Activated CD8-positive, alpha-beta memory T cell treated with anti-CD3 and anti-CD28 coated beads for 24 hours (primary cell): Measurements from ENCODE around the gene AKT1.
"Not testable (repeated sequence)": the region's sequence is repeated elsewhere in the genome, so short reads cannot be mapped to it uniquely, and the experiment has no call there.

Experiments used
- DNase-seq: peaks from one replicate; pipeline ENCODE4 v3.0.0-alpha.2; 2020

AKT1 gene

DNA sequence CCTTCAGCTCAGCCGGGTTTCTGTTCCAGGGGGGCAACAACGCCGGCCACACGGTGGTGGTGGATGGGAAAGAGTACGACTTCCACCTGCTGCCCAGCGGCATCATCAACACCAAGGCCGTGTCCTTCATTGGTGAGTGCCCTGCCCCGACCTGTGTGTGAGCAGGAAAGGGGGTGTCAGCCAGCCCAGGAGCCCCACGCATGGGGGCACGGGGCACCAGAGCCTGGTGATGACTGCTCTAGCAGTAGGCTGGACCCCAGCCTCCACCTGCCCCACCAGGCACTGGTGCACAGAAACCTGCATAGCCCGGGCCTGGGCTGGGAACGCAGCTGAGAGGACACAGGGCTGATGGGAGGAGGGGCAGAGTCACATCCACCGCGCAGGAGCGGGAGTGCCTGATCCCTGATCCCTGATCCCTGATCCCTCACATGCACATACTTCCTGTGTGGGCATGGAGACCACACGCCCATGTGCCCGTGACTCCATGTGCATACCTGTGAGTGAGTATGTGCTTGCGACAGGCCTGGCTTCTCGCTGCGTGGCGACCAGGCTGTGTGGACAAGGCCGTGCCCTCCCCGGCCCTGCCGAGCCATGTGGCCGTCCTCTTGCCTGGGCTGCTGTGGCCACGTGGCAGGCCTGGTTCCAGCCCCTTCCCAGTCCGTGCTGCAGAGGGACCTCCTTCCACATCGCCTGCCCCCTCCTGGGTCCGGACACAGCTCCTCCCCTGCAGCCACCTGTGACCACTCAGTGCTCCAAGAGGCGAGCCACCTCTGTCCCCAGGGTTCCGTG lies 60.4 kb downstream of the AKT1 start:
- no peak for DNase-seq

DNA sequence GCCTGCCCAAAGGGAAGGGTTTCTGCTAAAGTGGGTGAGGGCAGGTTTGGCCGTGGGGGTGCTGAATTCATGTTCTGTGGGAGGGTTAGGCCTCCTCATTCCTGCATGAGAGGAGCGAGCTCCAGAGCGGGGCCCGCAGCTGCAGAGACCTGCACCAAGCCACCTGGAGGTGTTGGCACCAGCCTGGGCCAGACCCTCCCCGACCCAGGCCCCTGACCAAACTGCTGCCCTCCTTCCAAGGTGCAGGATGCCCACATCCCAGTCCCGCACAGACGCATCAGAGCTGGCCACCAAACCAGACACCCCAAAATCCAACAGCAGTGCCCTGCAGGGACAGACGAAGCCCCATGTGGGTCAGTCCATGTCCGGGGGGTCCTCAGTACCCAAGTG lies 61.0 kb downstream of the AKT1 start:
- DNase-seq, result no peak

DNA sequence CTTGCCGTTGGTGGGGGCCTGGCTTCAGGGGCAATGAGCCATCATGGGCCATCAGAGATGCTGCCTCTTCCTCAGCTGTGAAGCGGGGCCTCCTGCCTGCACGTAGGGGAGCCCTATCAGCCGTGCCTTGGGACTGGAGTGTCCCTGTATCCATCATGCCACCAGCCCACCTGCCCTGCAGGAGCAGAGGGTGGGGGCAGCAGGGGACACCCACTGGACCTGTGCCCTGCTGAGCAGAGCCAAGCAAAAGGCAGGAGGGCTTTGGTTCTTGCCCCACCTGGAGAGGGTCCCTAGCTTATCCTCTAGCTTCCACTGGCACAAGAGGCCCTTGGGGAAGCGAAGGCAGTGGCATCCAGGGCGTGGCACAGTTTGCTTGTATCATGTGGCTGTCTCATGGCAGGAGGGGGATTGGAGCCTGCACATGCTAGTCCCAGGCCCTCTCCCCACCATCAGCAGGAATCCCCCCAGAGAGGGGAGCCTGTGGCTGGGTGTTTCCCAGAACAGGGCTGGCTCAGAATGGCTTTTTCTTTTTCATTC lies 61.4 kb downstream of the AKT1 start:
- no peak for DNase-seq

DNA sequence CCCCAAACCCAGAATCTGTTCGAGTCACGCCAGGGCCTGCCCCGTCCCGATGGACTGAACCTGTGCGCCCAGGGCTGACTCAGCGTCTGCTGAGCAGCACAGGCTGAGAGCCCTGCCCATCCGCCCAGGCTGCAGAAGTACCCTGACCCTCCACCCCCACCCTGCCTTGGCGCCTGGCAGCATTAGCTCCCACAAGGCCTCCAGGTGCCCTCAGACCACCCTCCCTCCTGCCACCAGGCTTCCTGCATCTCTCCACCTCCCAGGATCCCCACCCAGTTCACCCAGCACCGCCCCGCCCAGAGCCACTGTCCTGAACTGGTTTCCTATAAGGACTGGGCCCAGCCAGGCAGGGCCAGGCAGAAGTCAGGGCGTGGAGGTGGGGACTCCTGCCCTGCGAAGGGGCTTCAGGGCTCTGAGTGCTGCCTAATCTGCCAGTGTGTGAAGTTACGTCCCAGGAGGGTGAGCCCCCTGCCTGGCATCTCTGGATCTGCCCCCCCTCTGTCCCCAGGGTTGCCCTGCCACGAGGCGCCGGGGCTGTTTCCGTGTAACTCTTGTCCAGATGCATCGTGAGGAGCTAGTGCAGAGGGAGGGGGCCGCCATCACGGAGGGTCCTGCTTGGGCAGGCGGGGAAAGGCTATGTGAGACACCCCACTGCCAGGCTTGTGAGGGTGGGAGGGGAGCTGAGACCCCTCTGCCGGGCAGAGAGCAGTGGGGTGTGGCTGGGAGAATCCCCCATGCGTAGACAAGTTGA lies 62.4 kb downstream of the AKT1 start:
- no peak for DNase-seq

DNA sequence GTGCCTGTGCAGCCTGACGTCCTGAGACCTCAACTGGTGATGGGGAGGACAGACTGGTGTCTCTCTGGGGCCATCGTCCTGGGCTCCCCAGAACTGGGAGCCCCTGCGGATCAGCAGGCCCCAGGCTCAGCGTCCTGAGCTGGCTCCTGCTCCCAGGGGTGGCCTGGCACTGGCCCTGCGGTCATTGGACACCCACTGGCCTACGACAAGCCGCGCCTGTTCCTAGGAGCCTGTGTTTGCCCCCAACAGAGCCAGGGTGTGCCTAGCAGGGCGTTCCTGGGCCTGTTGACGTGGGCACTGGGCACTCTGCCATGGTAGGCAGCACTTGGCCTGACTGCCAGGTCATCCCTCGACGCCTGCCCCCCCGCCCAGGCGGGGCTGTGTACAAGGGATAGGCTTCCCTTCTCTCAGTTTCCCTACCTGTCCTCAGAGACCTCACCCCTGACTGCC lies 63.2 kb downstream of the AKT1 start:
- DNase-seq, result no peak

DNA sequence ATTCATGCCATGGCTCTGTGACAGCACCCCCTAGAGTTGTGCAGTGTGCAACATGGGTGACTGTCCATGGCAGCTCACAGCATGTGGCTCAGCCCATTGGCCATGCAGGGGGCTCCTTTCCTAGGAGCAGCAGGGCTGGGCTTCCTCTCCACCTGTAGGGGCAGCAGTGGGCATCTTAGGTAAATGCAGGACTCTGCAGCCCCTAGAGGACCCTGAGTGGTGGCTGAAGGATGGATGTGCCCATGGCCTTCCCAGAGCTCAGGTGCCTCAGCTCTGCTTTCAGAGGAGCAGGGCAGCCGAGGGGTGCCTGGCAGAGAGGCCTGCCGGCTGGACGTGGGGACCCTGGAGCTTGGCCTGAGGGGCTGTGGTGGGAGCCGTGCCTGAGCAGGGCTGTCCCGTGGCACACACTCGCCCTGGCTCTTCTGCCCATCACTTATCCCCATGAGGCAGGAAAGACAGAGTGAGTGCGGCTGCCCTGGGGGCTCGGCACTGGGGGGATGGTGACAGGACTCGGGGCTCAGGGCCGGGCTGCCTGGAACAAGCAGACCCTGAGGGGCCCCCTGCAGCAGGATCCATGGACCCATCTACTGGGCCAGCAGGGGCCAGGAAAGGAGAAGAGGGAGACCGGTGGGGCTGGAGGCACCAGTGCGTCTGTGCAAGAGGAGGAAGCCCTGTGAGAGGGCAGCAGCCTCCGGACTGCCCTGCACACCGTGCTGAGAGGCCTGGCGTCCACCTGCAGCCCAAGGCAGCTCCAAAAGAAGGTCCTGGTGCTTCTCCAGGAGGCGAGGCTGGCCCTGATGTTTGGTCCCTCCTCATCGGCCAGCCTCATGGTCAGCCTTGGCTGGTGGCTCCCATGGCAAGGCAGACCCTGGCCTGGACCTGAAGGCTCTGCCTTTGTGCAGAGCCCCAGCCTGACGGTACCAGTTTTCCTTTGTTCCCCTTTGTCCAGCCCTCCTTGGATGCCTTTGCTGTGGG lies 63.9 kb downstream of the AKT1 start:
- no peak for DNase-seq

DNA sequence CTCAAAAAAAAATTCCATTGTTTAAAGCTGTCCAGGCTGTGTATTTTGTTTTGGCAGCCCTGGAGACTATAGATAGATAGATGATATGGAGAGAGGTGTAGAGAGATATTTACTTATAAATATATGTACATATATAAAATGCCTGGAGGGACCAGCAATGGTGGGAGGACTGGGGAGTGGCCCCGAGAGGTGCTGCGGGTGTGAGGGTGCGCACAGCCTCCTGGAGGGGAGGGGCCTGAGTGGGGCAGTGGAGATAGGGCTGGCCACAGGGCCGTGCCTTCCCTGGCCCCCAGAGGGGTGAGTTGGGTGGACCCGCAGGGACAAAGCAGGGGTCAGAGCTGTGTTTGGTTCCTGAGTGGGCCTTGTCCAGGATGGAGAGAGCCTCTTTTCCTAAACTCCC lies 65.1 kb downstream of the AKT1 start:
- DNase-seq, result no peak

DNA sequence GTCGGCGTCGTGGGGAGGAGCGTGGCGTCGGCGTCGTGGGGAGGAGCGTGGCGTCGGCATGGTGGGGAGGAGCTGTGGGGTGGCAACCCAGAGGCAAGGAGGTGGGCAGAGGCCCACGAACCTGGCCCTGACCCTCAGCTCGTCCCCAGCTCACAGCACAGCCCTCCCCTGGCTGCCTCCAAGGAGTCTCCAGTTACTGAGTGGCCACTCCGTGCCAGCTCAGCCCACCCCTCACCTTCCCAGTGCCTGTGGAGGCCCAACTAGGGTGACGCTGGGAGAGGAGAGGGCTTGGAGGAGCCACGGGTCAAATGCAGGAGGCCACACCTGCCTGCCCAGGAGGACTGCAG lies 65.7 kb downstream of the AKT1 start:
- no peak for DNase-seq

DNA sequence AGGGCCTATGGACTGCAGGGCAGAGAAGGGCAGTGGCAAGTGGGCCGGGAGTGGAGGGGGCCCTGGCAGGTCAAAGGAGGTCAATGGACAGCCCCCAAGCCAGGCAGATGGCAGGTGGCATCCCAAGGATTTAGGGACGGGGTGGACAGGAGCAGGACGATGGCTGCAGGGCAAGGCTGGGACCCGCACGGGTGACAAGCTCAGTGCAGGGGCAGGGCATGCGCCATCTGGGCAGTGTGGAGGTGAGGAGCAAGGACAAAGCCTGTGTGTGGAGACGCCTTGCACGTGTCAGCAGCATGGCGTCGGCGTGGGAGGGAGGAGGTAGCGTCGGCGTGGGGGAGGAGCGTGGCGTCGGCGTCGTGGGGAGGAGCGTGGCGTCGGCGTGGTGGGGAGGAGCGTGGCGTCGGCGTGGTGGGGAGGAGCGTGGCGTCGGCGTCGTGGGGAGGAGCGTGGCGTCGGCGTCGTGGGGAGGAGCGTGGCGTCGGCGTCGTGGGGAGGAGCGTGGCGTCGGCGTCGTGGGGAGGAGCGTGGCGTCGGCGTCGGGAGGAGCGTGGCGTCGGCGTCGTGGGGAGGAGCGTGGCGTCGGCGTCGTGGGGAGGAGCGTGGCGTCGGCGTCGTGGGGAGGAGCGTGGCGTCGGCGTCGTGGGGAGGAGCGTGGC lies 66.2 kb downstream of the AKT1 start:
- DNase-seq, result not testable (repeated sequence)

DNA sequence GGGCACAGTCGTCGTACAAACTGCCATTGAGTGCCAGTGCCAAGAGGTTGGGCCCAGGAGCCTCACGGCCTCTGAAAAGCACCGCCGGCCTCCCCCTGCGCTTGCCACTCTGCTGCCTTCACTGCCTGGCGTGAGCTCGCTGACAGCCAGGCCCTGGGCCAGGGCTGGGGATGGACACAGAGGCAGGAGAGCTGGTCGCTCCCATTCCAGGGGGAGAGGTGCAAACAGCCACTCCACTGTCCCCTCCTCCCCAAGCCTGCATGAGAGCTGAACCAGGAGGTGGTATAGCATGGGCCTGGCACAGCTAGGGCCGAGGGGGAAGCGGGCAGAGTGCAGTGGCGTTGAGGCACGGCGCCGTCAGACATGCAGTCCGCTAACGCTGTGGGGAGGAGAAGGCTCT lies 66.9 kb downstream of the AKT1 start:
- DNase-seq, result no peak

DNA sequence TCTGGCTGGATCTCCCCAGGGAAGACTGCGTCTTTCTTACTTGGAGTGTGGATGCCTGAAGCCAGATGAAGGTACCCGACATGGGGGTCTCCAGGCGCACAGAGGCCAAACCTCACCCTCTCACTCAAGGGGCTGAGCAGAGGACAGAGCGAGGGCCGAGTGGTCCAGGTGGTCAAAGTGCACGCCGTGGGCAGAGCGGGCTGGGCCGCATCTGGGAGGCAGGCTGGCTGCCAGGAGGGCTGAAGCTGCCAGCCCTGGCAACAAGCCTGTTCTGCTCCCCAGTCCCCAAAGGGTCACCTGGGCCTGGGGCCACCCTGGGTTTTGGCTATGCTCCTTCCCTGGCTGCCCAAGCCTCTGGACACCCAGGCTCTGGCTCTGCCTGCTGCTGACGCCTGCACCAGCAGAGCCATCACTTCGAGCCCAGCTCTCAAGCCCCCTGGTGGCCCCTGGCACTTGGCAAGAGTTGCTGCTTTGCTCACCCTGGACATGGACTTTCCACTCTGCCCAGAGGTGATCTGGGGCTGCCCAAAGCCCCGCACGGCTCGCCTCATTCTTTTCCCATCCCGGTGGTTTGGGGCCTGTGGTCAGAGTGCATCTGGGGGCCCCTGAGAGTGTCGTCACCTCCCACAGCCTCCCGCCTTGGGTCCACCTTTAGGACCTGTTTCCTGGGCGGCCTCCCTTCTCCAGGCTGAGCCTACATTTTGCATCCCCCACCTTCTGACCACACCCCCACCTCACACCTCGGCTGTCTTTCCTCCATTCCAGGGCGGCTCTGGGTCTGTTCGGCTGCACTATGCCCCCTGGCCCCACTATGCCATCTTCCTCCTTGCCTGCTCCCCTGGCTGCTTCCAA lies 68.7 kb downstream of the AKT1 start:
- no peak for DNase-seq

DNA sequence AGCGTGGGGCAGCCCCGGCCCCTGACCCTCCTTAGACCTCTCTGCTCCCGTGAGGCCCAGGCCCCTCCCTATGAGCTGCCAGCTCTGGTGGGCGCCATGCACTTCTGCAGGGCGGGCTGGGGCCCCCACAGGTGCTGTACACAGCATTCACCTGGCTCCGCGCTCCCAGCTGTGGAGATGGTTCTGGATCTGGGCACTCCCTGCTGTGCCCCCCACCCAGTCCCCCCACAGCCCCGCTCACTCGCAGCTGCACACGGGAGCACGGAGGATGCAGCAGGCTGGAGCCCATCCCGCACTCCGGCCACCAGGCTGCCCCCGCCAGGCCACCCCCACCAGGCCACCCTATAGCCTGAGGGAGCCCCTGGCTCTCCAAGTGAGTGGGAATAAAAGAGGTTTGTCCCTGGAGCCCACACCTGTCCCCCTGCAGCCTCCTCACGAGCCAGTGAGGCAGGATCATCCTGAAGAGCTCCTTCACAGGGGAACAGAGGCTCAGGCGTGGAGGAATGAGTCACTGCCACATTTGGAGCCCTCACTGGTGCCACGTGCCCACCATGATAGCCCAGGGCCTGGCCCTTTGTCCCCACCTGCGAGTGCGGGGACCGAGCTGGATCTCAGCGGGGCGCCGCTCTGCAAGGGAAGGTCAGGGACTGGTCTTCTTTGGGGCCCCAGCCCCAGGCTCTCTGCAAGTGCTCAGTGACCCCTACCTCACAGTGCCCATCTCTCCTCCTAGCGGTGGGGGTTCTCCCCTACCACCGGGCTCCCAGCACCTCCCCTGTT lies 69.6 kb downstream of the AKT1 start:
- DNase-seq, result no peak

DNA sequence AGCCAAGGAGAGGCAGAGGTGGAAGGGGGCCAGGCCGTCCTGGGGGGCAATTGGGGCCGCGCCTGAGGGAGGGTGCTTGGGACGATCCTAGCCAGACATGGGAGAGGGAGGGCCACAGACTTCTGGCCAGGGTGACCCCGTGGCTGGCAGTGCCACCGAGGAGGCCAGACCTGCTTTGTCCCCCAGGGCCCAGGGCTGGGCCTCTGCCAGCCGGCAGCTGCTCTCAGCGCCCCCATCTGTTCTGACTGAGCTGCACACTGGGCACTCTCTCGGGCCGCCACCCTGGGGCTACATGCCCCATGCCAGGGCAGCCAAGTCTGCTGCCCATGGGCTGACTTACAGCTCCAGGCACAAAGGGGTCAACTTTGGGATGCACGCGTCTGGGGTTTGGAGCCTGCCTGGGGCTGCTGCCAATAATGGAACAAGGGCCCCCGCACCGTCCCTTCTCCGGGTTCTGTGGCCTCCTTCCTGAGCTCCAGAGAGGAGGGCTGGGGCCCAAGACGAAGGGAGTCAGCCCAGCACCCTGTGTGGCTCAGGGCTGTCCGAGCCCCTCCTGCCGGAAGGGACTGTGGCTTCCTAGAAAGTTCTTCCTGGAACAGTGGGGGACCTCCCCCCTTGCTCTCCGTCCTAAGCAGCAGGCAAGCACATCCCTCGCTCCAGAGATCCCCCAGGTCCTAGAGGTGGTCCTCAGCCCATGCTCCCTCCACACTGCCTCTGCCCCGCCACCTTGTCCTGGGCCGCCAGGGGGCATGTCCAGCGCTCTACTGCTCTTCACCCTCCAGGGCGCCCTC lies 70.4 kb downstream of the AKT1 start:
- no peak for DNase-seq

DNA sequence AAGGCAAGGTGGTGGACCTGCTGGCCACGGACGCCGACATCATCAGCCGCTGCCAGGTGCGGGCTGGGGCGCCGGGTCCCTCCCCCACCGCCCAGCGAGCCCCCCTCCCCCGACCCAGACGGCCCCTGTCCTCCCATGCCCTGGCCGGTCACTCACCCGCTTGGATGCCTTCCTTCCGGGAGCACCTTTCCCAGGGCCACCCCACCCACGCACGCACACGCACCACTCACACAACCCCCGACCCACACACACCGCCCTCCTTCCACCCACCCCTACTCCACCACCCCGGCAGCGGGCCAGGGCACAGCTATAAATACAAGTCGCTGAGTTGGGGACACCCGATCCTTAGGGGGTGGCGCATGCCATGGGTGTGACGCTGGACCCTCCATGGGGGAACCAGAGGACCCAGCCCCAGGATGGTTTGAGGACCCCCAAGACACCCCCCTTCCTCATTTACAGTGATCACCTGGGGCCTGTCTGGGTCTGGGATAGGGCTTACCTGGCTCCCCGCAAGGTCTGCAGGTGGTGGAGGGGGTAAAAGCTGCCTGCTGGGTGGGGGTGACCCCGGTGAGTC lies 71.1 kb downstream of the AKT1 start:
- DNase-seq, result peak; percentile 69

DNA sequence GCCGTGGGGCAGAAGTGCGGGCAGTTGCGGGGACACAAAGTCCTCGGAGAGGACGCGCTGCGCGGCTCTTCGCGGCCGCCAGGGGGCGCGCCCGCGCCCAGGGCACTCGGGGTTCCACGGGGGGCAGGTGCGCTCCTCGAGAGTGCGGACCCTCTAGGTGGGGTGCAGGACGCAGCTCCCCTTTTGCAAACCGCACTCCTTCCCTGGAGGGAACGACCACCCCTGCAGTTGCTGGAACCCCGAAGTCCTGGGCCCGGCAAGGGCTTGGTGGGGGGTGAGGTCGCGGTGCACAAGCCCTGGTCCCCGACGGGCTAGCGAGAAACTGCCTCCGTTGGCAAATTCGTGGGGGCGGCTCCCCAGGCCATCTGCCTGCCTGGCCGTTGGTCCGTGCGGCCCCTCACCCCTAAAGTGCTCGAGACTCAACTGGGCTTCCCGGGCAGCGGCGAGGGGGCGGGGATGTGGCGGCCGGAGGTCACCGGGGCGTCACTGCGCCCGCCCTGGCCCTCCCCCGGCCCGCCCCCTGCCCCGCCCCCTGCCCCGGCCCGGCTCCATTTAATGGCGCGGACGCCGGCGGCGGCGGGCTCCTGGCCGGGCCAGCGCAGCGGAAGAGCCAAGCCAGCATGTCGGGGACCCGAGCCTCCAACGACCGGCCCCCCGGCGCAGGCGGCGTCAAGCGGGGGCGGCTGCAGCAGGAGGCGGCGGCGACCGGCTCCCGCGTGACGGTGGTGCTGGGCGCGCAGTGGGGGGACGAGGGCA lies 71.7 kb downstream of the AKT1 start, which contains the start of gene ADSS1:
TSS of gene ADSS1 (plus strand) at position 579 of the 756 bp plus-strand sequence. CDS start at position 621, 42 bp downstream.
- DNase-seq, result peak; percentile 89

DNA sequence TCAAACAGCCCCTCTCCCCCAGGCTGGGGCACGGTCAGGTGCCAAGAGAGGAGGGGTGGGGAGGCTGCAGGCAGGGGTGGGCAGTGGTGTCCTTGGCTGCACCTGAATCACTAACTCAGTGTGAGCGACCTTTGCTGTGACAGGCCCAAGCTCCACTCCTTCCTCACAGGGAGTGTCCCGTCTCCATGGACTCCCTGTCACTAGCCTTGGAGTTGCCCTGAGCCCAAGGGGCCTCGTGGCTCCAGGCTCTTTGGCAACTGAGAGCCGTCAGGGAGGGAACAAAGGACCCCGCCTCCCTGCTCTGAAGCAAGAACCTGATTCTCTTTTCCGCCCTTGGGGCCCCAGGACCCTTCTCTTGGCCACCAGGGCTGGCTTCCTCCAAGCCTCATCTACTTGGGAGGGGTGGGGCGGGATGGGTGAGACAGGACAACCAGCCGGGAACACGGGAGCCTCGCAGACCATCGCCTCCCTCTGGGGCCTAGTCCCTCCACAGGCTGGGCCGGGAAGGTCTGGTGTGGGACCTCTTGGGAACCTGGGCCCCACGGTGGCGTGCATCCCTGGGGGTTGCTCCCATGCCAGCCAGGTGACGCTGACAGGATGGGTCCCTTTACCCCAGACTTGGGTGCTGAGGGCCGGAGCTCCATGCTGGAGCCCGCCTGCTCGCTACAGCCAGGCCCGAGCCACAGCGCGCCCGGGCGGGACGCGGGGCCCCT lies 72.5 kb downstream of the AKT1 start:
- DNase-seq, result no peak

DNA sequence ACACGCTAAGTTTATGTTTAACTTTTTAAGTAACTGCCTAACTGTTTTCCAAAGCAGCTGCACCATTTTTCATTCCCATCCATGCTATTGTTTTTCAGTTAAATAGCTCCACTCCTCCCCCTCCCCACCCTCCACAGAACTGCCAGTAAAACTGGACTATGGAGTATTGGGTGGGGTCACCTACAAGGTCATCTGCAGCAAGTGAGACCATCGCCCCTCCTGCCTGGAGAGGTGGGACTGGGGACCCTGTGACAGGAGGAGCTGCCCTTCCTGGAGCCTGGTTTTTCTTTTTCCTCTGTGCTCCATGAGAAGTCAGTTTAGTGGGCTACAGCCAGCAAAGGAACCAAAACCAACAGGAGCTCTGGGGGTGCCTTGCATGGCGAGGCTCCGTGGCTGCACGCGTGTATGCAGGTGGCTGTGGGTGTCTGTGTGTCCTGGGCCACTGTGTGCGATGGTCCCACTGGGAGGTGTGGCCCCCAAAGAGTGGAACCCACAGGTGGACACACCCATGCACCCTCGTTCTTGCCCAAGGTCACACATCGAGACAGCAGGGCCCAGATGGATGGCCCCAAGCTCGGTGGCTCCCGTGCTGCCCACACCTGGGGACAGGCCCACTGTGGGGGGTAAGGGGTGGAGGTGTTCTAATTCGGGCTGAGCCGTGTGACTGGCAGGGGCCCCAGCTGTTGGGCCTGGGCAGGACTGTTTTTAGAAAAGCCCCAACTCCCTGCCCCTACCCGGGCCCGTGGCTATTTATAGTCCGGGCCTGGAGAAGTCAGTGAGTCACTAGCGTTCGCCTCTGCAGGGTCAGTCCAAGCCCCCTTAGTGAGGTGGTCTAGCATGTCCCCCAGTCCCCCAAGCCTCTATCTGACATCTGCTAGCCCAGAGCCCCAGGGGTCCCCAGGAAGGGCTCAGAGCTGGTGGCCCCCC lies 73.8 kb downstream of the AKT1 start:
- no peak for DNase-seq
